ENCODE measurements around the gene EEF1AKMT1.

DNA sequence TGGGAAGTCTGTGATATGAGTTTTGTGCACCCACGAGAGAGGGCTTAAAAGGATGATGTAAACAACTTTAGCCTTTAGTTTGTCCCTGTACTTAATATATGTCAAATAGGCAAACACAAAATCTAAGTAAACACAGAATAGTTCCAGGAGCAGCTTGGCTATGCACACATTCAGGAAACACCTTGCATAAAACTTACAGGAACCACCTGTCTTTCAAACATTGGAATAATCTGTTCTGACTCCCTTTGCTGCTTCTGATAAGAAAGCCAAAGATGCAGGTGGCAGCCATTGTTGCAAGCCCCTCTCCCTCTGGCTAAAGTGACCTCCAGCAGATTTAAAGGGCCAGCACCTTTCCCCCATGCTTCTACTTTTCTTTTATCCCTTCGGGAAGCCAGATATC, 4.7 kb downstream of the EEF1AKMT1 start:
- TF ChIP-seq CTCF (conservative IDR thresholded peaks at IDR 0.05): no peak
- TF ChIP-seq ZFX (IDR thresholded peaks at IDR 0.05): no peak
